Loucy (cell line): ENCODE results near the gene PCMT1.

Experiments
- H2AFZ ChIP-seq: fragments of 200-600 bp; sonication (generic); 2 replicates; pipeline ENCODE4 v1.6.0; 2016; ENCODE audit warnings: antibody characterized with exemption, mild to moderate bottlenecking, low read length, moderate library complexity
- H3F3A ChIP-seq: fragments of 200-600 bp; 2 replicates; pipeline ENCODE4 v1.6.0; 2016; ENCODE audit warnings: antibody characterized with exemption, low read depth, mild to moderate bottlenecking
- H3K27me3 ChIP-seq: fragments of 200-600 bp; sonication (generic); 2 replicates; pipeline ENCODE4 v1.6.1; 2014; ENCODE audit warnings: low read length, mild to moderate bottlenecking; ENCODE audit not compliant: insufficient read depth, poor library complexity, severe bottlenecking
- H3K36me3 ChIP-seq: fragments of 200-600 bp; sonication (generic); 2 replicates; pipeline ENCODE4 v1.6.1; 2016; ENCODE audit warnings: low read length; ENCODE audit not compliant: insufficient read depth
- H3K4me1 ChIP-seq: fragments of 200-600 bp; sonication (generic); 2 replicates; pipeline ENCODE4 v1.5.1; 2014; ENCODE audit warnings: low read length, mild to moderate bottlenecking; ENCODE audit not compliant: insufficient read depth, poor library complexity, severe bottlenecking
- H3K4me2 ChIP-seq: fragments of 200-600 bp; sonication (generic); 2 replicates; pipeline ENCODE4 v1.6.0; 2014; ENCODE audit warnings: antibody characterized with exemption, low read length, low read depth, mild to moderate bottlenecking; ENCODE audit not compliant: poor library complexity, severe bottlenecking
- H3K4me3 ChIP-seq: fragments of 200-600 bp; sonication (generic); 2 replicates; pipeline ENCODE4 v1.5.1; 2014; ENCODE audit warnings: low read length, mild to moderate bottlenecking, mixed read lengths; ENCODE audit not compliant: poor library complexity, severe bottlenecking
- H3K79me2 ChIP-seq: fragments of 200-600 bp; sonication (generic); 2 replicates; pipeline ENCODE4 v1.6.1; 2014; ENCODE audit warnings: low read length; ENCODE audit not compliant: insufficient read depth
- H3K9ac ChIP-seq: fragments of 200-600 bp; sonication (generic); 2 replicates; pipeline ENCODE4 v1.6.0; 2014; ENCODE audit warnings: mild to moderate bottlenecking, low read depth, low read length, moderate library complexity; ENCODE audit not compliant: poor library complexity, severe bottlenecking
- H3K9me2 ChIP-seq: fragments of 200-600 bp; sonication (generic); replicated peaks from 2 replicates; pipeline ENCODE4 v1.6.1; 2016; ENCODE audit warnings: low read depth, low read length, mixed read lengths
- H3K9me3 ChIP-seq: fragments of 200-600 bp; sonication (generic); 2 replicates; pipeline ENCODE4 v1.6.1; 2014; ENCODE audit warnings: mild to moderate bottlenecking, antibody characterized with exemption, low read length, low read depth; ENCODE audit not compliant: insufficient read depth
- H4K20me1 ChIP-seq: fragments of 200-600 bp; sonication (generic); 2 replicates; pipeline ENCODE4 v1.6.0; 2014; ENCODE audit warnings: antibody characterized with exemption, low read length, mild to moderate bottlenecking; ENCODE audit not compliant: insufficient read depth, poor library complexity, severe bottlenecking
- CTCF ChIP-seq: fragments of 200-600 bp; sonication (generic); conservative IDR thresholded peaks from 2 replicates; pipeline ENCODE4 v1.5.1; 2014; ENCODE audit warnings: mild to moderate bottlenecking, antibody characterized with exemption, low read length
- EZH2phosphoT487 ChIP-seq: fragments of 200-600 bp; IDR thresholded peaks from 2 replicates; pipeline ENCODE4 v1.6.1; 2018; ENCODE audit warnings: antibody characterized with exemption, mild to moderate bottlenecking, moderate library complexity, borderline replicate concordance

The PCMT1 gene

GRCh38 chr6:149821492-149821891 is 72.0 kb downstream of the PCMT1 start:
- H3K79me2 ChIP-seq: no peaks in the 10 kb centered on the region
- H4K20me1 ChIP-seq: no peaks in the 10 kb centered on the region
- H3K36me3 ChIP-seq: peaks cover 8% of the 10 kb centered on the region; the same call in 1 of the 2 replicates
- no peak overlapping the region for H3K4me2 ChIP-seq
- no peaks in the 10 kb centered on the region for H3K27me3 ChIP-seq
- H3K9me2 ChIP-seq: no peaks in the 10 kb centered on the region
- TF ChIP-seq CTCF: no peak
- TF ChIP-seq EZH2phosphoT487: no peak
- H3K9ac ChIP-seq: no peak overlapping the region
- no peaks in the 10 kb centered on the region for H3K9me3 ChIP-seq
- H3K4me1 ChIP-seq: peaks cover 2% of the 10 kb centered on the region
- no peak overlapping the region for H3K4me3 ChIP-seq
- no peaks in the 10 kb centered on the region for H3F3A ChIP-seq
- no peak overlapping the region for H2AFZ ChIP-seq

- Histone ChIP-seq H4K20me1 (no peaks in the 10 kb centered on the region), H2AFZ (no peak overlapping the region), H3K9me2 (no peaks in the 10 kb centered on the region), H3K4me1 (peaks cover 2% of the 10 kb centered on the region), H3F3A (no peaks in the 10 kb centered on the region), H3K4me2 (no peak overlapping the region), H3K36me3 (peaks cover 8% of the 10 kb centered on the region; the same call in 1 of the 2 replicates), H3K4me3 (no peak overlapping the region), H3K9me3 (no peaks in the 10 kb centered on the region), H3K9ac (no peak overlapping the region), H3K79me2 (no peaks in the 10 kb centered on the region), H3K27me3 (no peaks in the 10 kb centered on the region)
- TF ChIP-seq EZH2phosphoT487 (no peak), CTCF (peak; percentile 57)
Observed at GRCh38 chr6:149823013-149823412, 73.5 kb downstream of the PCMT1 start.

- Histone ChIP-seq H4K20me1 (no peaks in the 10 kb centered on the region), H3K4me2 (no peak overlapping the region), H3K9me2 (no peaks in the 10 kb centered on the region), H3K9ac (no peak overlapping the region), H3K79me2 (no peaks in the 10 kb centered on the region), H3K4me1 (peaks cover 2% of the 10 kb centered on the region), H3K4me3 (no peak overlapping the region), H3K9me3 (no peaks in the 10 kb centered on the region), H2AFZ (no peak overlapping the region), H3K27me3 (no peaks in the 10 kb centered on the region), H3K36me3 (peaks cover 8% of the 10 kb centered on the region; the same call in 1 of the 2 replicates), H3F3A (no peaks in the 10 kb centered on the region)
- no peak for TF ChIP-seq CTCF
- TF ChIP-seq EZH2phosphoT487: no peak
Observed at GRCh38 chr6:149825292-149825691, 75.8 kb downstream of the PCMT1 start.
